ENCODE measurements around the gene SLC26A3.

SLC26A3 gene

DNA sequence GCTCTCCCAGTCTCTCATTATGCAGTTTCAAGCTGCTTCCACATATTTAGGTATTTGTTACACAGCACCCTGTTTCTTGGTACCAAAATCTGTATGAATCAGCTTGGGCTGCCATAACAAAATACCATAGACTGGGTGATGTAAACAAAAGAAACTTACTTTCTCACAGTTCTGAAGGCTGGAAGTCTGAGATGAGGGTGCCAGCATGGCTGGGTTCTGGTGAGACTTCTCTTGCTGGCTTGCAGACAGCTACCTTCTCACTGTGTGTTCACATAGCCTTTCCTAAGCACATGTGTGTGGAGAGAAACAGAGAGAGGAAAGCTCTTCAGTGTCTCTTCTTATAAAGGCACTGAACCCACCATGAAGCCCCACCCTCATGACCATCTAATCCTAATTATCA is 74.7 kb downstream of the SLC26A3 start:
- Histone ChIP-seq H3K27ac (ENCODE audit: low read depth, low read length) (no peak overlapping the region), H3K27me3 (ENCODE audit: control insufficient read depth, insufficient read depth, low read length) (no peaks in the 10 kb centered on the region), H3K36me3 (ENCODE audit: control insufficient read depth, insufficient read depth, low read length) (no peaks in the 10 kb centered on the region), H3K9ac (ENCODE audit: low read length) (no peak overlapping the region), H3K4me1 (ENCODE audit: control insufficient read depth, insufficient read depth, low read length) (no peaks in the 10 kb centered on the region), H3K4me3 (ENCODE audit: low read length) (no peak overlapping the region)

- Histone ChIP-seq H3K9ac (ENCODE audit: low read length) (no peak overlapping the region), H3K4me1 (ENCODE audit: control insufficient read depth, insufficient read depth, low read length) (no peaks in the 10 kb centered on the region), H3K36me3 (ENCODE audit: control insufficient read depth, insufficient read depth, low read length) (no peaks in the 10 kb centered on the region)
These were observed 76.5 kb downstream of the SLC26A3 start for GRCh38 chr7:107726356-107727130.

DNA sequence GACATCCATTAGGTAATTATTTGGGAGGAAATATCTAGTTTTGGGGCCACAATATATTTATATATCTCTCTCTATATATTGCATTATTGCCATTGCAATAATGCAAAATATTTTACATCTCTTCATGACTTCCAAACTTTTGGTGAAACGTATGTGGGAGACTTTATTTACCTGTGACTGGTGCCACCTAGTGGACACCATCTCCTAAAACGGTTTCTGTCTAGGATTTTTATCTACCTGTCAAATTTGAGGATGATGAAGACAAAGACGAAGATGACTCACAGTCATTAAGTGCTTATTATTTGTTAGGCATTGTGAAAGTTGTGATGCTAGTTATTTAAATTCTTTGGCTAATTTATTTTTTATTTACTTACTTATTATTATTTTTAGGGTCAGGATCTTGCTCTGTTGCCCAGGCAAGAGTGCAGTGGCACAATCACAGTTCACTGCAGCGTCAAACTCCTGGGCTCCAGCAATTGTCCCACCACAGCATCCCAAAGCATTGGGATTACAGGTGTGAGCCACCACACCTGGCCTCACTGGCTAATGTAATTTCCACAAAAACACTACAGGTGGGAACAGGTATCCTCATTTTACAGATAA is 77.8 kb downstream of the SLC26A3 start:
- H3K27me3 ChIP-seq (ENCODE audit: control insufficient read depth, insufficient read depth, low read length), result no peaks in the 10 kb centered on the region
- no peaks in the 10 kb centered on the region for H3K4me1 ChIP-seq (ENCODE audit: control insufficient read depth, insufficient read depth, low read length)
- H3K36me3 ChIP-seq (ENCODE audit: control insufficient read depth, insufficient read depth, low read length), result no peaks in the 10 kb centered on the region
- no peak overlapping the region for H3K4me3 ChIP-seq (ENCODE audit: low read length)
- H3K27ac ChIP-seq (ENCODE audit: low read depth, low read length), result no peak overlapping the region
- H3K9ac ChIP-seq (ENCODE audit: low read length), result no peak overlapping the region

More at GRCh38 chr7:107726356-107727130, 76.5 kb downstream of the SLC26A3 start:
- H3K27ac ChIP-seq (ENCODE audit: low read depth, low read length), result no peak overlapping the region
- no peaks in the 10 kb centered on the region for H3K27me3 ChIP-seq (ENCODE audit: control insufficient read depth, insufficient read depth, low read length)
- no peak overlapping the region for H3K4me3 ChIP-seq (ENCODE audit: low read length)

DNA sequence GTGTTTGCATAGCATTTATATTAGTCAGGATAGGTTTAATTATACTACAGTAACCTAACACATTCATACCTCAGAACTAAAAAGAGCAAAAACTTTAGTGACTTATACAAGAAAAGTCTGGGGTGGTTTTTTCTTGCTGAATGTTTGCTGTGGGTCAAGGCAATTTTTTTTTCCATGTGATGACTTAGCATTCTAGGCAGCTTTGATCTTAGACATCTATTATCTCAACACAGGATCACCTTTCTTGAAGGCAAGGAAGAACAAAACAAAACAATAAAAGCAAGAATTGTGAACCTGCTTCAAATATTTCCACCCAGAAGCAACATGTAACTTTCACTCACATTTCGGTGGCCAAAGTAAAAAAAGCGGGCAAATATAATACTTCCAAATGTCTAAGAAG is 79.8 kb downstream of the SLC26A3 start:
- no peaks in the 10 kb centered on the region for H3K36me3 ChIP-seq (ENCODE audit: control insufficient read depth, insufficient read depth, low read length)
- no peak overlapping the region for H3K27ac ChIP-seq (ENCODE audit: low read depth, low read length)
- no peak overlapping the region for H3K9ac ChIP-seq (ENCODE audit: low read length)
- H3K4me1 ChIP-seq (ENCODE audit: control insufficient read depth, insufficient read depth, low read length), result no peaks in the 10 kb centered on the region
- no peaks in the 10 kb centered on the region for H3K27me3 ChIP-seq (ENCODE audit: control insufficient read depth, insufficient read depth, low read length)
- no peak overlapping the region for H3K4me3 ChIP-seq (ENCODE audit: low read length)

- Histone ChIP-seq H3K4me1 (ENCODE audit: control insufficient read depth, insufficient read depth, low read length) (no peaks in the 10 kb centered on the region), H3K36me3 (ENCODE audit: control insufficient read depth, insufficient read depth, low read length) (no peaks in the 10 kb centered on the region), H3K27ac (ENCODE audit: low read depth, low read length) (no peak overlapping the region), H3K9ac (ENCODE audit: low read length) (no peak overlapping the region), H3K4me3 (ENCODE audit: low read length) (no peak overlapping the region), H3K27me3 (ENCODE audit: control insufficient read depth, insufficient read depth, low read length) (no peaks in the 10 kb centered on the region)
These were observed 81.7 kb downstream of the SLC26A3 start for GRCh38 chr7:107721286-107721685.

DNA sequence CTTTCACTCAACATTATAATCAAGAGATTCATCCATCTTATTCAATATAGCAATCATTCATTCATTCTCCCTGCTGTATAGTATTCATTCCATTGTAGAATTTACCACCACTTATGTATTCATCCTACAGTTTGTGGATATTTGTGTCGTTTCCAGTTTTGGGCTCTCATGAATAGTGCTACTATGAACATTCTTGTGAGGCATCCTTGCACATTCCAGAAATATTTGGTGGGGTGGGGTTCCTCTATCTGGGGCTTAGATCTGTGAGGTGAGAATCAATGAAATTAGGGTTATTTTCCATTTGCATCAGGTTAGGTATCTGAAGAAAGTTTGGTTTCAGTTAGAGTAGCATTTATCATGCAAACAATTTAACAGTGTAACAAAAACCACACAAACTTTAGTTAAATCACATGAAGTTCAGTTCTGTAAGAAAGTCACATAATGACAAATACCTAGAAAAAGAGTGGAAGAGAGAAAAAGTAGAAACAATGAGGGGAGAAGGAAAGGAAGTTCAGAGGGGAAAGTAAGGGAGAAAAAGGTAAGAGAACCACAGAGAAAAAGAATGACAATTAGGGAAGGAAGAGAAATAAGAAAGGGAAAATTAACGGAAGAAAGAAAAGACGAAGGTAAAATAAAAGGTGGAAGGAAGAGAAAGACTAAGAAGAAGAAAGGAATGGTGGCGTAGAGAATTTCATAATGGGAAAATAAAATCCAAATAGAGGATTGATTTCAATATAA is 84.4 kb downstream of the SLC26A3 start:
- Histone ChIP-seq H3K27ac (ENCODE audit: low read depth, low read length) (no peak overlapping the region), H3K27me3 (ENCODE audit: control insufficient read depth, insufficient read depth, low read length) (no peaks in the 10 kb centered on the region), H3K4me3 (ENCODE audit: low read length) (no peak overlapping the region), H3K36me3 (ENCODE audit: control insufficient read depth, insufficient read depth, low read length) (no peaks in the 10 kb centered on the region), H3K4me1 (ENCODE audit: control insufficient read depth, insufficient read depth, low read length) (no peaks in the 10 kb centered on the region), H3K9ac (ENCODE audit: low read length) (no peak overlapping the region)

GRCh38 chr7:107715531-107715930 is 87.5 kb downstream of the SLC26A3 start:
- Histone ChIP-seq H3K27me3 (ENCODE audit: control insufficient read depth, insufficient read depth, low read length) (no peaks in the 10 kb centered on the region), H3K27ac (ENCODE audit: low read depth, low read length) (no peak overlapping the region), H3K4me3 (ENCODE audit: low read length) (no peak overlapping the region), H3K9ac (ENCODE audit: low read length) (no peak overlapping the region), H3K36me3 (ENCODE audit: control insufficient read depth, insufficient read depth, low read length) (no peaks in the 10 kb centered on the region), H3K4me1 (ENCODE audit: control insufficient read depth, insufficient read depth, low read length) (no peaks in the 10 kb centered on the region)
